COLO668 (cell line): ENCODE data around the gene SPON1.
"Not testable (repeated sequence)": the region's sequence is repeated elsewhere in the genome, so short reads cannot be mapped to it uniquely, and the experiment has no call there.

ENCODE experiments used
- DNase-seq: peaks from one replicate; lab custom pipeline; 2025; ENCODE audit not compliant: unreplicated experiment; lab: John Stamatoyannopoulos, UW

Gene SPON1

DNA sequence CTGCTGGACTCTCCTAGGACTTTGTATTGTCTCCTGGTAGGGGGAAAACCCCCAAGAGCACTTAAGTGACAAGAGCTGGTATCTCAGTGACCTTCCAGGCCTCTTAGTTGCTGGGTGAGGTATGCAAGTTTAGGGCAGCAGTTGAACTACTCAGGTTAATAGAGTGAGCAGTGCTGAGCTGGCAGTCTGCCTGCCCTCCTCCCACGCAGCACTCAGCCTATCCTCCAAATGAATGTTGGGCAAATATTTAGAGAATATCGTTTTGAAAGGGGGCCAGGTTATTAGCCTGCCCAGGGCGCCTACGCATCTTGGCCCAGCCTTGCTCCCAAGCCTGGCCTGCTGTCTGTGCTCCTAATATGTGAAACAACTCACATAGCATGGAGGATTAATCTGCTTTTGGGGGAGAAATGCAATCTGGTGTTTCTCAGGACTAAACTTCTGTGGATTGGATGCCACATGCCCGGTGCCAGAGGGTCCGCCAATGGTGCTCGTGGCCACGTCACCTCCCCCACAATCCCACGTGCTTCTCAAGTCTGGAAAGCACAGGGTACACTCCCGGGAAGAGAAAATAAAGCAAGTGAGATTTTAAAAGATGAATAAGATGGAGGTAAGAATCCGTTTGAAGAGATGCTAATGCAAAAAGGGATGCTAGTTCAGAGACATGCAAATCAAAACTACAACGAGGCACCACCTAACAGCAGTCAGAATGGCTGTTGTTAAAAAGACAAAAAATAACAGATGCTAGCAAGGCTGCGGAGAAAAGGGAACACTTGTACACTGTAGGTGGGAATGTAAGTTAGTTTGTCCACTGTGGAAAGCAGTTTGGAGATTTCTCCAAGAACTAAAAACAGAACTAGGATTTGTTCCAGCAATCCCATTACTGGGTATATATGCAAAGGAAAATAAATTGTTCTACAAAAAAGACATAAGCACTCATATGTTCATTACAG, 67.7 kb downstream of the SPON1 start:
- DNase-seq, result peak; percentile 10

DNA sequence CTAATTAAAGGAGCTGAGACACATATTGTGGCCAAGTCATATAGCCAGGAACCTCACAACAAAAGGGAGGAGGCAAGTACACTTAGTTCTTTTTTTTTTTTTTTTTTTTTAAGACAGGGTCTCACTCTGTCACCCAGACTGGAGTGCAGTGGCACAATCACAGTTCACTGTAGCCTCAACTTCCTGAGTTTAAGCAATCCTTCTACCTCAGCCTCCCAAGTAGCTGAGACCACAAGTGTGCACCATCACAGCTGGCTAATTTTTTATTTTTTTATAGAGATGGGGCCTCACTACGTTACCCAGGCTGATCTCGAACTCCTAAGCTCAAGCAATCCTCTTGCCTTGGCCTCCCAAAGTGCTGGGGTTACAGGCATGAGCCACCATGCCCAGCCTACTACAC, 73.0 kb downstream of the SPON1 start:
- DNase-seq, result not testable (repeated sequence)

DNA sequence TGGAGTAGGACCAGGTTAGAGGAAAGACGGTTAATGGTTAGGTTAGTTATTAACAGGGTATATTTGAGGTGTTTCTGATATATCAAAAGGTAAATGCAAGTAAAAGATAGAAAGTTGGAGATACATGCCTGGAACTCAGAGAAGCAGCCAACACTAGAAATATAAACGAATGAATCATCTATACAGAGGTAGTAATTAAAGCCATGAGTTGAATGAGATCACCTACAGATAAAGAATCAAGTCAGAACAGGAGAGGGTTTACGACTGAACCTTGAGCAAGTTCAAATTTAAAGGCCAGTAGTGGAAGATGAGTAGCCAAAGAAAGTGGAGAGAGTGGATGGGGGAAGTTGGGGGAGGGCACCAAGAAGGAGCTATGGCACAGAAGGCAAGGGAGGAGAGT, 73.9 kb downstream of the SPON1 start:
- DNase-seq, result no peak

DNA sequence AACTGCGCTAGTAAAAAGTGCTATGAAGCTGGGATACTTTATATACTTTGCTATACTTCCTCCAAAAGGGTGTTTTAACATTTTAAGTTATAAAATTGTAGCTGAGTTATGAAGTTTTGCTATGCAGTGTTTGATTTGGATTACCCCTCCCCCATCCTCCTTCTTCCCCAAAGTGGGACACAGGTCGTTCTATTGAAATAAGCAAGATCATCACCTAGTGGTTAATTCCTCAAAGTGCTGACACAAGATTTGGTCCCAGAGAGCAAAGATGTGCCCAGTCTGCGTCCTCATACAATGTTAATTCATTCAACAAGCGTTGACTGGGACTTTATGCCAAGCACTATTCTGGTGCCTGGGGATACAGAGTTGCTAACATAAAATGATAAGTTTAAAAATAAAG, 78.5 kb downstream of the SPON1 start:
- DNase-seq, result no peak

DNA sequence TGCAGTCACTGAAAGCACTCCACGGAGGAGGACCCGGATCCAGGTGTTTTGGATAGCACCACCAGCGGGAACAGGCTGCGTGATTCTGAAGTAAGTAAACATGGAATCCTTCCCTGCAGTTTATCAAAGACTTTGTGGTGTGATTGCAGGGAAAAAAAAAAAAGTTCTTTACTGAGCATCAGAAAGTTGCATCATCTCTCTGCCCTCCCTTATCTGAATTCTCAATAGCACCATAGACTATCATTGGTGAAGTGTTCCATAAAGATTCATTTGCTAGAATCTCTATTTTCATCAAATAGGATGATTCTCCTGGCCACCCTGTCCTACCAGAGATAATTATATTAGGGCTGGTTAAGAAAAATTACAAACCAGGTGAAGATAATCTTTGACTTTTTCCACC, 79.0 kb downstream of the SPON1 start:
- DNase-seq, result no peak

DNA sequence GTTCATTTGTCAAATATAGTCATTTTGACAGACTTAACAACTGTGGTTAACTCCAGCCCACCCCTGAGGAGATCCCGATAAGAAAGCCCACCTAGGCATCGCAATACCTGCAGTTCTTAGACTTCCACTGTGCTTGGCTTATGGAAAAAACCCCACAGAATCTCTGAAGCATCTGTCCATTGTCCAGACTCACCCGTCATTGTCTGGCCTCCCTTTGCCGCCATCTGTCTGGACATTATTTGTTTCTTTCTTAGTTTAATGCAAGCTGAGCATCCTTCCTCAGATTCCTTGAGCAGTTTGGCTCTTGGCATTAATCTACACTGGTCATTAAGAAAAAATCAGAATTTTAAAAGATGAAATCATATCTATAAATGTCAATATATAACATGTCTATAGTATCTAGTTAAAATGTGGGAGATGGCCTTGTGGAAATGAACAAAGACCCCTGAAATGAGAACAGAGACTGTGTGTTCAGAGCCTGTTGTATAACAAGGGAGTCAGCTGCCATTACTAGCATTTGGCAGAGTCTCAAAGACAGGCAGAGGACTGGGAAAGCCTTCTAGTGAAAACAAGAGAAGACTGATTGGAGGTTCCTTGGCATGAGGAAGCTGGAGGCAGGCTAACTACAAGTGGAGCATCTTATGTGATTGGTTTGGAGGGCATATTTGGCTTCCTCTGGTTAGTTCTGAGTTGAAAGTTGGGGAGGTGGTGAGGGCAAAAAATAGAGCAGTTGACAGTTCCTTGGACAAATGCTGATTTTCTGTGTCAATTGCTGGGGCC, 80.4 kb downstream of the SPON1 start:
- DNase-seq, result no peak

DNA sequence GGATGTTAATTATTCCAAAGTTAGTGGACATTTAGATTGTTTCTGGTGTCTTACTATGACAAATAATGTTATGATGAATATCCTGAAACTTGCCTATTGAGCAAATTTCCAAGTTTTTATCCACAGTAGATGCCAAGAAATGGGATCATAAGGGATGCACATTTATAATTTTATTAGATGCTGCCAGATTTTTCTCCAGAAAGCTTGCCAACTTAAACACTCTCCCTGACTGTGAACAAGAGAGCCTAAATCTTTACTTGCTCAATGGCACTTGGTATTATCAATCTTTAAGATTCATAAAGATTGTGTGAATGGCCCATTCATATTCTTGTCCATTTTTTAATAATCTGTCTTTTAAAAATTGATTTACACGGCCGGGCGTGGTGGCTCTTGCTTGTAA, 82.4 kb downstream of the SPON1 start:
- no peak for DNase-seq

DNA sequence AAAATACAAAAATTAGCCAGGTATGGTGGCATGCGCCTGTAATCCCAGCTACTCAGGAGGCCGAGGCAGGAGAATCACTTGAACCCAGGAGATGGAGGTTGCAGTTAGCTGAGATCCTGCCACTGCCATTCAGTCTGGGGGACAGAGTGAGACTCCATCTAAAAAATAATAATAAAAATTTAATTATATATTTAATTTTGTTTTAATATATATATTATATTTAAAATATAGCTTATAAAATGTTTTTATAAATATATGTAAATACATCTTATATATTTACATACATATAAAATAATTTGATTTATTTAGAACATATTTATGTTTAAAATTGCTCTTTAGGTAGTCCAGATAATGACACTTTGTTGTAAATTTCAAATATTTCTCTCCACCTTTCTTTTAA, 82.9 kb downstream of the SPON1 start:
- DNase-seq, result no peak

DNA sequence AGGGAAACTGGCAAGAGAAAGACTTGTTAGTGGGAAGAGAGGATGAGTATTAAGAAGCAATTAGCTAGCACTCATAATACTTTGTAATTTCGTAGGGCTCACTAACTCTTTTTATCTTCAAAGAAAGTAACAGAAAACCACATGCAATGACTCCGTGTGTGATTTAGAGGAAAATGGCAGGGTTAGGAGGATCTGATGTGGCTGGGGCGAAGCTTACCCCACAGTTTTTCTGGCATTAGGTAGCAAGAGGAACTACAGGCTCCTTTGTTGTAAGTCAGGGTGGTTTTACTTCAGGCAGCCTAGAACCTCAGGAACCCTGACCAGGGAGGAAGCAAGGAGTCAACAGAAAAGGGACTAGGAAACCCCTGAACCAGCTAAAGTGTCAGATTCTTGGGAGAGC, 89.7 kb downstream of the SPON1 start:
- no peak for DNase-seq

DNA sequence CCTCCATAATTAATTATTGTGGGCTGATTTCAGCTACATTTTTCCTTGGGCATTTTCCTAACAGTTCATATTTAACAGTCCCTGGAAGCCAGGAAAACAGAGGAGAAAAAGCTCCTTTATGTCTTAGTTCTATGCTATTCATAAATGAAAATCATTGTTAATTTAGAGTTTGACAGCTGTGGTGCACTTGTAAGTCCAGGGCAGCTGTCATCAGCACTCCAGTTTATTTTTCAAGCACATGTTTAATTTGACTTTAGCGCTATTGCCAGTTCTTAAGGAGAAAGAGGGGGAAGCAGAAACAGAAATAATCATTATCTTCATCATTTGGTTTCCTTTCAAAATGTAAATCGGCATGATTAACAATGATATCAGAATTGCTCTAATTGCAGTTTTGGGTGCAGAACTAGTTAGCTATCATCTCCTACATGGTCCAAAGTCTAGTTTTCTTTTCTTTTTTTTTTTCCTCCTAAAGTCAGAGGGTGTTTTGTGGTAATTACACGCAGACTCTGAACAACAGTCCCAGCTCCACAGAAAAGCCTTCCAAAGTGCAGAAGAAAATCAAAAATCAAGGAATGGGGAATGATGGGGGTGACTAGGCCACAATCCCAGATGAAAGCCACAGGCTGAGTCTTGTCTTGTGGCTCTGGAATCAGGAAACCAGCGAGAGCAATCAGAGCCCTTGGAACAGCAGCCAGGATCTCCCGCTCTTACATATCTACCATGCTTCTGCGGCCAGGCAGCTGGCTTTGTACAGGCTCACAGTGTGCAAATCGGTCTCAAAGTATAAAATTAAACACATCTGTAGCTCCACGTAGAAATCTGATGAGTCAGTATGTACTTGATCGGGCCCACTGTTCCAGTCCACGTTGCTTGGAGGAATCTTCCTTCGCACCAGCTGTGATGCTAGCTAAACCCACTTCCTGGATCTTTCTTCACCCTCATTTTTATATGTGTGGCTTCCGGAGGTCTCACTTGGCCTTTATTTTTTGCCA, 91.9 kb downstream of the SPON1 start:
- DNase-seq, result no peak

DNA sequence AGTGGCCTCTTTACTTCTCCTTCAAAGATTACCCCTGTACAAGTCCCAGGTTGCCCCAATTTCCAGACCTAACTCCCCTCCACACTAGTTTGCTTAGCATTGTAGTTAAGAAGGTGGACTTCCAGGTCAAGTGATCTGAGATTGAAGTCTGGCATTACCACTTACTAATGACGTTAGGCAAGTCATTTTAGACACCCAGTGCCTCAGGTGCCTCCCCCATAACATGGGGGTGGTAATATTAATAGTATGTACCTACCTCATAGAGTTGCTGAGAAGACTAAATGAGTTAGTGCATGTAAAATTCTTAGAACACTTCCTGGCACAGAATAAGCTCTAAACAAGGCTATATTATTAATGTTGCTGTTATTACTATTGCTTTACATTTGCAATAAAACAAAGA, 93.4 kb downstream of the SPON1 start:
- DNase-seq, result no peak

DNA sequence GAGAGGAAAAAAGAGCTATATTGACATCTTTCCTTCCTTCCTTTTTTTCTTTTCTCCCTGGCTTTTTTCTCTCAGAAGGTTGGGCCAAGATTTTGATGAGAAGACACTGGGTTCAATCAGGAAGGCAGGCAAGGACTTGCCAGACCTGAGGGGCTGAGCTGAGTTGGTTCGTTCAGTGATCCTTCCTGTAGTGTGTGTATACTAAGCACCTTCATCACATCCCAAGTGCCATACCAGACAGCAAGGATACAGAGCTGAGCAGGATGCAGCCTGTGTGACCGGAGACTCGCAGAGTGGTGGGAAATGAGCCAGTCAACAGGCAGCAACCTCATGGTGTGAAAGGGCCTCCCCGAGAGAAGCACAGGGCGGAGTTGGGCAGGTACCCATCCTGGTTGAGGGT, 95.5 kb downstream of the SPON1 start:
- no peak for DNase-seq

DNA sequence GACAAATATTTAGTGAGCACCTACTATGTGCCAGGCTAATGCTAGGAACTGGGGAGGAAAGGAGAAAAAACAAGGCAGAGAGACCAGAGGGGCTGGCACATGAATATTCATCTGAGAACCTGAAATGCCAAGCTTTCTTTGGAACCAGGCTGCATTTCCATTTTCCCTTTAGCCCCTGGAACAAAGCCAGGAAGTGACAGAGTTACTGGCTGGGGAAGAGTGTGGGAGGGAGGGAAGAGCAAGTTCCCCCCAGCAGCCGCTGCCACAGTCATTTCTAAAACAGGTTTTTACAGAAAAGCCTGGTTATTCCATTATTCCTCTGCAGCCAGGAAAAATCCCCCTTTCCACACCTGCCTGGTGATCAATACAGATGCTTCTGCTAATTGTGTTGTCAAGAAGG, 97.0 kb downstream of the SPON1 start:
- DNase-seq, result no peak

DNA sequence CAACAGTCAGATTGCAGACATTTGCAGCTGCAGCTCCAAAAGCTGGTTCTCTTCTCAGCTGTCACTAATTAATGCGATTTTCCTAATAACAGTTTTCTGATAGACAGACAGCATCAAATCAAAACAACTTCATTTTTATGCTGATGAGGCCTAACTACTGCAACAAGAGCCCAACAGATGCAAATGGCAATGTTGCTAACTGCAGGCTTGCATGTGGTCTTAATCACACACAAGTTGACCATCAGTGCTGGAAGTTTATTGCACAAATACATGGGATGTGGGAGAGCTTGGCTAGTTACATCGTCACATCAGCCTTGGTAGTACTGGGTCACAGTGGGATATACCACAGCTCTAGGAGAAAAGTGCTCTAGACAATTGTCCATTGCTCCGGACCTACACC, 99.2 kb downstream of the SPON1 start:
- no peak for DNase-seq

DNA sequence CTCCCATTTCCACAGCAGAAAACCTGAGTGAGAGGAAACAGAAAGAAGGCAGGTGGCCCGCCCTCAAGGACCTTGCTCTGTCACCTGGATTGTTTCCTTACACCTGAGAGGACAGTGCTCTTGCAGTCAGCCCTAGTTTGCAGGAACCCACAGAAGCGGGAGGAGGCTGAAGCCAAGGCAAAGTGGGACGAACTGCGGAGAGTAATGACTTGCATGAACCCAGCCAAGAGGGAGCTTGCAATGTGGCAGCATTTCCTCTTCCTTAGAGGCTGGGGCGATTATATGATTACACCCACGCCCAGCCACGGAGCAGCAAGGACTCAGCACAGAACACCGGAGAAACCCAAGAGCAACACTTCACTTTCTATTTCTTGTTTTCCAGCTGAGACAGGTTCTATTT, 102.6 kb downstream of the SPON1 start:
- DNase-seq, result no peak

DNA sequence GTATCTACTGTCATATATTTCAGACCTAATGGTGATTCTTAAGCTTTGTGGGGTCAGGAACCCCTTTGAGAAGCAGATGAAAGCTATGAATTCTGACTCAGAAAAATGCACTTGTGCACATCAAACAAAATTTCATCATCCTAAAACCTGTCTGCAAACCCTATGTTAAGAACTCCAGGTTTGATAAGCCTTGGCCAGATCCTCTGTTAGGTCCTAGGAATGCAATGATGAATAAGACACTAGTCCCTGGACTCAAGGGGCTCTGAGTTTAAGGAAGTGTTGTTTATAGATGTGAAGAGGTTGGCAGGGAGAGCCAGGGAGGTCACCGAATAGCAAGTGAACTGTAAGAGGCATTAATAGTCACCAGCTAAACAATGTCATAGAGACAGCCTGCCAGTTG, 103.2 kb downstream of the SPON1 start:
- no peak for DNase-seq

DNA sequence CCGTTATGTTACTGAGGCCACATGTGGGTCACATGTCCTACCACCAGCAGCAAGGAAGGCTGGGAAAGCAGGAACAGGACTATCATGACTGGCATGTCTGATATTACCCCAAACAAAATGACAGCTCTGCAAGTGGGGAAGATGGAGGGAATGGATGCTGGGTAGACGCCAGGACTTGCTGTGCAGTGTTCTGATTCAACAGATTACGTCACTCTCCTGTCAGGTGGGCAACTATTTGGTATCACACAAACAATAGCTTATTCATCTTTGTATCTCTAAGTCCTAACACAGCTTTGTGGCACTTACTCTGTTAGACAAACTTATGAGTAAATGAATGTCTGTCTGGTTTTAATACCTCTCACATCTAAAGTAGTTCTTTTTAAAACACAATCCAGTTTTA, 105.2 kb downstream of the SPON1 start:
- no peak for DNase-seq

DNA sequence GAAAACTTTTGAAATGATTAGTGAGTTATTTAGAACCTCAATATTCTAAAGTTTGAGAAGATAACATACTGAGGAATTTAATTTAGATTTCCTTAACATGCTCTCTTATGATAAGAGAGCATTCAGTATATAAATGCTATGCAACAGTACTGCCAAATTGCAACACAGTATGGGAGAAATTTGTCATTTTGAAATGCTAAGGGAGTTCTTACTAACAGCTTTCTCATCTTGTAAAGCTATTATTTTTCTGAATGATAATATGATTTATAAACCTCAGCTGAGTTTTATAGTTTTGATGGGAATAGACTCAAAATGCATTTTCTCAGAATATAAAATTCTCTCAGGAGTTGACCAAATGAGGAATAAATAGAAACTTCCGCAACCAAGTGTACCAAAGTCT, 108.4 kb downstream of the SPON1 start:
- no peak for DNase-seq

DNA sequence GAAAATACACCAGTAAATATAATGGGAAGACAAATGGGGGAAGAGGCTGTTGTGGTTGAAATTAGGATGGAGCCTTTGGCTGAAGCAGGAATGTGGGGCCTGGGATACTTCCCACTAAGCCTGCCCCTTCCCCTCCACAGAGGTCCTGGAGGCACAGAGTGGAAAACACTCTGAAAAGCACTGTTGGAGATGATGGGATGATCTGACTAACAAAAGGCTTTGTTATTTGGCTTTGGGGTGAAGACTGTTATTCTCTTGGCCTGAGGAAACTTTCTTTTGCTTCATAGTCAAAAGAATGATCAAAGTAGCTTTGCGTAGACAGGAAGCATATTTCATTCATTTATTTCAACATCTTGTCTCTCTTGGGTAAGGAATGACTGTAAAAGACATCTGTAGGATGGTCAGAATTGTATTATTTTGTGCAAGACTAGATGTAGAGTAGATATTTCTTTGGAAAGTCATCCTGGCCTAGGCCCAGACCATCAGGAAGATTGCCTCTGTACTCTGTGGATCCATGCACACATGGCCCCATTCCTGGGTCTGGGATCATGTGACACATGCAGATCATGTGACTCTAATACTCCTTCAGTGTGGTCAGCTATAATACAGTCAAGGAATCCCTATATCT, 111.4 kb downstream of the SPON1 start:
- no peak for DNase-seq
